IMR-90 (cell line): ENCODE measurements around the gene VSIG10L2. TPM values are rescaled to one million over a fixed set of nuclear protein-coding genes. Genes with fewer than 3 reads are reported as not detected.

ENCODE experiments used
- ATAC-seq: fragments of 200-7000 bp; cut with Tn5 transposase; 2 replicates; pipeline ENCODE4 v1.9.1; 2020; ENCODE audit warnings: low read depth, mild to moderate bottlenecking, moderate library complexity
- BruUV-seq: library from RNA; stranded (reverse); fragments of 400-500 nt; replicated peaks from 2 replicates; lab custom pipeline; 2021; lab: Mats Ljungman, UMichigan
- CTCF ChIA-PET: fragments of 300-600 bp; formaldehyde crosslinking; extraction: SDS; loops from one replicate; lab custom pipeline; 2021; ENCODE audit warnings: antibody characterized with exemption; lab: Yijun Ruan, JAX
- POLR2A ChIA-PET: fragments of 300-600 bp; sonication (Branson Sonifier 250); formaldehyde crosslinking; loops from one replicate; lab custom pipeline; 2022; ENCODE audit warnings: antibody characterized with exemption; ENCODE audit not compliant: unreplicated experiment; lab: Charles Lee
- DNase-seq: peaks from one replicate; pipeline ENCODE4 v3.0.0; 2013
- H2AFZ ChIP-seq: replicated peaks from 2 replicates; pipeline ENCODE3; 2013; ENCODE audit warnings: low read length, mild to moderate bottlenecking; ENCODE audit not compliant: poor library complexity
- H2AK5ac ChIP-seq: 2 replicates; pipeline ENCODE4 v1.6.1; 2013; ENCODE audit warnings: low read depth, low read length, inconsistent platforms
- H2AK9ac ChIP-seq: replicated peaks from 2 replicates; pipeline ENCODE3; 2013; ENCODE audit warnings: mild to moderate bottlenecking, low read depth, low read length, moderate library complexity; ENCODE audit not compliant: poor library complexity
- H2BK120ac ChIP-seq: 2 replicates; pipeline ENCODE4 v1.6.1; 2013; ENCODE audit warnings: low read depth, low read length, inconsistent platforms
- H2BK15ac ChIP-seq: 3 replicates; pipeline ENCODE4 v1.6.1; 2013; ENCODE audit warnings: low read depth, low read length, inconsistent platforms
- H2BK20ac ChIP-seq: 2 replicates; pipeline ENCODE4 v1.6.1; 2013; ENCODE audit warnings: low read depth, mild to moderate bottlenecking, inconsistent platforms, low read length, moderate library complexity
- H2BK5ac ChIP-seq: 2 replicates; pipeline ENCODE4 v1.6.1; 2013; ENCODE audit warnings: mild to moderate bottlenecking, low read depth, low read length, inconsistent platforms; ENCODE audit not compliant: poor library complexity, severe bottlenecking
- H3K14ac ChIP-seq: replicated peaks from 2 replicates; pipeline ENCODE4 v1.6.1; 2013; ENCODE audit warnings: low read depth, low read length, inconsistent platforms
- H3K18ac ChIP-seq: 2 replicates; pipeline ENCODE4 v1.6.1; 2013; ENCODE audit warnings: low read depth, low read length, control low read depth
- H3K23ac ChIP-seq: 2 replicates; pipeline ENCODE4 v1.6.1; 2013; ENCODE audit warnings: low read depth, low read length, inconsistent platforms
- H3K27ac ChIP-seq: 2 replicates; pipeline ENCODE4 v1.5.1; 2013; ENCODE audit warnings: mild to moderate bottlenecking, control low read depth, low read length; ENCODE audit not compliant: insufficient read depth
- H3K27me3 ChIP-seq: 2 replicates; pipeline ENCODE4 v1.6.1; 2013; ENCODE audit warnings: low read length; ENCODE audit not compliant: control insufficient read depth, insufficient read depth
- H3K36me3 ChIP-seq: 2 replicates; pipeline ENCODE4 v1.6.1; 2013; ENCODE audit warnings: low read length, mixed read lengths; ENCODE audit not compliant: control insufficient read depth, insufficient read depth
- H3K4ac ChIP-seq: 2 replicates; pipeline ENCODE4 v1.6.1; 2013; ENCODE audit warnings: low read depth, low read length, inconsistent platforms
- H3K4me1 ChIP-seq: 2 replicates; pipeline ENCODE4 v1.6.1; 2013; ENCODE audit warnings: low read length, mixed read lengths; ENCODE audit not compliant: control insufficient read depth, insufficient read depth
- H3K4me2 ChIP-seq: 2 replicates; pipeline ENCODE4 v1.6.1; 2013; ENCODE audit warnings: low read depth, mild to moderate bottlenecking, control low read depth, low read length, moderate library complexity
- H3K4me3 ChIP-seq: 2 replicates; pipeline ENCODE4 v1.5.1; 2013; ENCODE audit warnings: low read depth, mild to moderate bottlenecking, control low read depth, low read length, moderate library complexity; ENCODE audit not compliant: insufficient read depth
- H3K56ac ChIP-seq: 2 replicates; pipeline ENCODE4 v1.6.1; 2013; ENCODE audit warnings: low read length, inconsistent platforms; ENCODE audit not compliant: insufficient read depth; ENCODE audit errors: extremely low read depth
- H3K79me1 ChIP-seq, 2 experiments: 2 replicates each; pipeline ENCODE4 v1.6.1; 2013; ENCODE audit warnings: low read length in 2 of 2, inconsistent platforms in 1 of 2, low read depth in 1 of 2
- H3K9ac ChIP-seq: 2 replicates; pipeline ENCODE4 v1.6.1; 2013; ENCODE audit warnings: low read depth, low read length, control low read depth
- H3K9me1 ChIP-seq: 2 replicates; pipeline ENCODE4 v1.6.1; 2013; ENCODE audit warnings: low read length, inconsistent platforms; ENCODE audit not compliant: insufficient read depth
- H3K9me3 ChIP-seq: 2 replicates; pipeline ENCODE4 v1.6.1; 2013; ENCODE audit warnings: low read length; ENCODE audit not compliant: control insufficient read depth, insufficient read depth
- H4K20me1 ChIP-seq: 2 replicates; pipeline ENCODE4 v1.6.1; 2013; ENCODE audit warnings: low read length, inconsistent platforms; ENCODE audit not compliant: insufficient read depth
- H4K5ac ChIP-seq: 2 replicates; pipeline ENCODE4 v1.6.1; 2013; ENCODE audit warnings: mild to moderate bottlenecking, low read depth, low read length, control low read depth
- H4K8ac ChIP-seq, 2 experiments: 2 replicates each; pipeline ENCODE4 v1.6.1; 2013; ENCODE audit warnings: low read depth in 2 of 2, low read length in 2 of 2, control low read depth in 1 of 2, inconsistent platforms in 1 of 2
- H4K91ac ChIP-seq: 2 replicates; pipeline ENCODE4 v1.6.1; 2013; ENCODE audit warnings: low read depth, low read length, inconsistent platforms; ENCODE audit not compliant: insufficient read depth
- CEBPB ChIP-seq: IDR thresholded peaks from 2 replicates; pipeline ENCODE4 v1.6.1; 2012; ENCODE audit warnings: low read depth, low read length, improper control_type of control experiment
- FOS ChIP-seq: fragments of 150-350 bp; IDR thresholded peaks from 2 replicates; pipeline ENCODE4 v1.6.1; 2016; ENCODE audit warnings: low read depth, low read length
- MAZ ChIP-seq: IDR thresholded peaks from 2 replicates; pipeline ENCODE4 v1.6.1; 2012; ENCODE audit warnings: low read depth, mild to moderate bottlenecking, low read length, improper control_type of control experiment, moderate library complexity, borderline replicate concordance
- RAD21 ChIP-seq: IDR thresholded peaks from 2 replicates; pipeline ENCODE4 v1.6.1; 2012; ENCODE audit warnings: low read length, improper control_type of control experiment
- RFX5 ChIP-seq: IDR thresholded peaks from 2 replicates; pipeline ENCODE4 v1.8.0; 2012; ENCODE audit warnings: low read depth, mild to moderate bottlenecking, low read length, moderate library complexity
- SMC3 ChIP-seq: fragments of 150-350 bp; IDR thresholded peaks from 2 replicates; pipeline ENCODE4 v1.6.1; 2016; ENCODE audit warnings: low read depth, mild to moderate bottlenecking, antibody characterized with exemption, low read length, moderate library complexity
- USF2 ChIP-seq: fragments of 150-350 bp; IDR thresholded peaks from 2 replicates; pipeline ENCODE4 v1.6.1; 2017; ENCODE audit warnings: mild to moderate bottlenecking, antibody characterized with exemption, low read length, low read depth
- WGBS, 2 experiments: methylation state at CpG; one replicate each; pipeline versions ENCODE4 v1.1.5 to v1.1.7; 2013; ENCODE audit warnings: missing lambda C conversion rate in 2 of 2; ENCODE audit not compliant: insufficient read length in 1 of 2; ENCODE audit errors: extremely low coverage in 2 of 2; 5-methylcytosine and 5-hydroxymethylcytosine counted together
- dilution Hi-C: fragments of 300-500 bp; cut with HindIII; formaldehyde crosslinking; loops from one replicate; pipeline ENCODE4 v1.14.3; 2018; ENCODE audit warnings: low sequenced_read_pairs; ENCODE audit not compliant: unreplicated experiment
- in situ Hi-C: fragments of 300-500 bp; cut with MboI; formaldehyde crosslinking; loops from 3 replicates; pipeline ENCODE4 v1.14.3; 2019; ENCODE audit warnings: low sequenced_read_pairs, inconsistent platforms, mixed read lengths
- intact Hi-C: fragments of 100-400 bp; cut with micrococcal nuclease; formaldehyde crosslinking; loops from 2 replicates; pipeline ENCODE4 v1.10.0; 2022
- polyA plus RNA-seq, 3 experiments: library from polyadenylated mRNA; depleted of rRNA; stranded (reverse); fragments of >200 nt; gene quantifications; 2 replicates each; pipeline ENCODE4 v1.2.3, GENCODE V29; 2012; ENCODE audit warnings: low replicate concordance in 1 of 3
- total RNA-seq: library from RNA; depleted of rRNA; stranded (reverse); fragments of >200 nt; gene quantifications from 2 replicates; pipeline ENCODE4 v1.2.3, GENCODE V29; 2012
- TF ChIP-seq, protein P1 (sequence below): conservative IDR thresholded peaks from 2 replicates; pipeline ENCODE4 v1.5.1; 2012; ENCODE audit warnings: mild to moderate bottlenecking, low read depth, low read length, improper control_type of control experiment

Gene VSIG10L2
- total and polyA plus RNA-seq, 2 of the 4 experiments (the other 2 are of a cell fraction) = under 0.01 TPM; not detected in 1

DNA sequence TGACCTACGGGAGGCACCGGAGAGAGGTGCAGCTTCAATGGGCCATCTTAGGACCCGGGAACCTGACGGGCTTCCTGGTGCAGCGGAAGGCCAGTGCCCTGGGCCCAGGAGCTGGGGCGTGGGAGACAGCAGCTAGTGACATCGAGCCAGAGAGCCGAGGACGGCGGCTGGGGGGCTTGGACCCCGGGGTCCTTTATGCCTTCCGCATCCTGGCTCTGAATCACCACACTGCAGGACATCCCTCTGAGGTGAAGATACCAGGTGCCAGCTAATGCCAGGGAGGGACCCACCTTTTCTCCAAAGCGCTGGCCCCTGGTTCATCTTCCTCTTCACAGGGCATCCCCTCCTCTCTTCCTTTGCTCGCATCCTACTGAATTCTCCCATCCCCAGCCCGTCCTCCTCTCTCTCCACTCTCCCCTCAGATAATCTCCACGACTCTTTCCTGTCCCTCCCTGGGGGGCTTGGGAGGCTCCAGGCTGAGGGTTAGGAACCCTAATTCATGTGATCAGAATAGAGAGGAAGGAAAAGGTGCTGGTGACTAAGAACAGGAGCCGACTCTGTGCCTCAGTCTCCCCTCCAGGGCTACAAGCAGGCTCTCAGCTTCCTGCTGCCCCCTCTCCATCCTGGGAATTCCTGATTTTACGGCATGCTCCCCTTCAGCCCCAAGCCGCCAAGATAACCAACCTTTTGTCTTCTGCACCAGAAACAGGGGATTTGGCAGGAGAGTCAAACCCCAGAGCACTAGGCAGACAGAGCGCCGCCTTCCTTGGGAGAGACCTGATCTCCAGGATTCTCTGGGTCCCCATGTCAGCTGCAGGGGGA is 8.5 kb downstream of the VSIG10L2 start:
- no peak overlapping the region for H4K91ac ChIP-seq
- no peak overlapping the region for H3K18ac ChIP-seq
- 88% methylated on average over 7 of the region's 21 CpGs; no CpG with 5 or more reads in 1 of the 2 experiments for whole genome bisulfite sequencing, 2 experiments
- no peak overlapping the region for H2AFZ ChIP-seq
- POLR2A ChIA-PET = no interaction called here
- intact Hi-C loops (no loop called here), in situ Hi-C loops (no loop called here), dilution Hi-C loops (no loop called here)
- TF ChIP-seq, protein P1, sequence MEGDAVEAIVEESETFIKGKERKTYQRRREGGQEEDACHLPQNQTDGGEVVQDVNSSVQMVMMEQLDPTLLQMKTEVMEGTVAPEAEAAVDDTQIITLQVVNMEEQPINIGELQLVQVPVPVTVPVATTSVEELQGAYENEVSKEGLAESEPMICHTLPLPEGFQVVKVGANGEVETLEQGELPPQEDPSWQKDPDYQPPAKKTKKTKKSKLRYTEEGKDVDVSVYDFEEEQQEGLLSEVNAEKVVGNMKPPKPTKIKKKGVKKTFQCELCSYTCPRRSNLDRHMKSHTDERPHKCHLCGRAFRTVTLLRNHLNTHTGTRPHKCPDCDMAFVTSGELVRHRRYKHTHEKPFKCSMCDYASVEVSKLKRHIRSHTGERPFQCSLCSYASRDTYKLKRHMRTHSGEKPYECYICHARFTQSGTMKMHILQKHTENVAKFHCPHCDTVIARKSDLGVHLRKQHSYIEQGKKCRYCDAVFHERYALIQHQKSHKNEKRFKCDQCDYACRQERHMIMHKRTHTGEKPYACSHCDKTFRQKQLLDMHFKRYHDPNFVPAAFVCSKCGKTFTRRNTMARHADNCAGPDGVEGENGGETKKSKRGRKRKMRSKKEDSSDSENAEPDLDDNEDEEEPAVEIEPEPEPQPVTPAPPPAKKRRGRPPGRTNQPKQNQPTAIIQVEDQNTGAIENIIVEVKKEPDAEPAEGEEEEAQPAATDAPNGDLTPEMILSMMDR = no peak
- TF ChIP-seq FOS = no peak
- no peak for TF ChIP-seq RAD21
- TF ChIP-seq CEBPB = no peak
- TF ChIP-seq MAZ = no peak
- TF ChIP-seq SMC3 = no peak
- TF ChIP-seq USF2 = no peak
- no peak for TF ChIP-seq RFX5
- no peak for ATAC-seq
- no peak overlapping the region for H3K23ac ChIP-seq
- H4K20me1 ChIP-seq = no peaks in the 10 kb centered on the region
- no peak overlapping the region for H3K56ac ChIP-seq
- no peaks in the 10 kb centered on the region for H3K4me1 ChIP-seq
- no peak overlapping the region for H2BK5ac ChIP-seq
- no peak overlapping the region for H2AK9ac ChIP-seq
- no peak overlapping the region for H2BK20ac ChIP-seq
- no peak overlapping the region for H2BK15ac ChIP-seq
- no peak overlapping the region for H3K27ac ChIP-seq
- H3K79me1 ChIP-seq = no peaks in the 10 kb centered on the region
- H3K4me2 ChIP-seq = no peak overlapping the region
- H3K4ac ChIP-seq = no peak overlapping the region
- no TSS peak for BruUV-seq
- DNase-seq = no peak
- H3K27me3 ChIP-seq = peaks cover 4% of the 10 kb centered on the region
- H3K9me3 ChIP-seq = no peaks in the 10 kb centered on the region
- no peak overlapping the region for H4K8ac ChIP-seq
- no peak overlapping the region for H2AK5ac ChIP-seq
- H2BK120ac ChIP-seq = no peak overlapping the region
- H3K9me1 ChIP-seq = no peaks in the 10 kb centered on the region
- no peak overlapping the region for H3K4me3 ChIP-seq
- no peak overlapping the region for H4K5ac ChIP-seq
- no peaks in the 10 kb centered on the region for H3K36me3 ChIP-seq
- H3K14ac ChIP-seq = no peak overlapping the region
- CTCF ChIA-PET = no interaction called here
- H3K9ac ChIP-seq = no peak overlapping the region
